H1 (cell line): ENCODE data around the gene ESPNL. TPM values are rescaled to one million over a fixed set of nuclear protein-coding genes. Genes with fewer than 3 reads are reported as not detected.

Experiments used
- CTCF ChIA-PET: fragments of 300-600 bp; sonication (Branson Sonifier 250); formaldehyde crosslinking; loops from one replicate; lab custom pipeline; 2021; ENCODE audit not compliant: partially characterized antibody; lab: Charles Lee
- POLR2A ChIA-PET: fragments of 300-600 bp; sonication (Branson Sonifier 250); formaldehyde crosslinking; loops from one replicate; lab custom pipeline; 2021; ENCODE audit warnings: inconsistent platforms; ENCODE audit not compliant: partially characterized antibody; lab: Charles Lee
- DNase-seq, 2 experiments: peaks; one replicate each; pipeline versions ENCODE4 v3.0.0 to v3.0.0-alpha.2; 2010 to 2022; ENCODE audit warnings: low spot score in 2 of 2, low read depth in 1 of 2, mixed read lengths in 1 of 2
- FAIRE-seq: peaks from 2 replicates; lab custom pipeline; 2011; peaks lifted over from hg19 to GRCh38; lab: Jason Lieb, UNC
- H2AFZ ChIP-seq: 2 replicates; pipeline ENCODE4 v1.8.1; 2012; ENCODE audit warnings: low read length, inconsistent platforms
- H2AK5ac ChIP-seq: 2 replicates; pipeline ENCODE4 v1.6.1; 2013; ENCODE audit warnings: low read depth, low read length
- H2BK120ac ChIP-seq: replicated peaks from 2 replicates; pipeline ENCODE3; 2013; ENCODE audit warnings: low read depth, low read length, inconsistent platforms
- H2BK12ac ChIP-seq: 2 replicates; pipeline ENCODE4 v1.6.1; 2013; ENCODE audit warnings: low read depth, low read length
- H2BK15ac ChIP-seq: 2 replicates; pipeline ENCODE4 v1.6.1; 2013; ENCODE audit warnings: low read length
- H2BK20ac ChIP-seq: 2 replicates; pipeline ENCODE4 v1.6.1; 2013; ENCODE audit warnings: low read length
- H2BK5ac ChIP-seq: 2 replicates; pipeline ENCODE4 v1.6.1; 2013; ENCODE audit warnings: low read depth, low read length
- H3K14ac ChIP-seq: 2 replicates; pipeline ENCODE4 v1.6.1; 2013; ENCODE audit warnings: inconsistent platforms; ENCODE audit not compliant: insufficient read length
- H3K18ac ChIP-seq: 2 replicates; pipeline ENCODE4 v1.6.1; 2013; ENCODE audit warnings: low read length; ENCODE audit errors: extremely low read depth
- H3K23ac ChIP-seq: 2 replicates; pipeline ENCODE4 v1.6.1; 2013; ENCODE audit warnings: inconsistent platforms; ENCODE audit not compliant: insufficient read length
- H3K23me2 ChIP-seq: 2 replicates; pipeline ENCODE4 v1.6.1; 2013; ENCODE audit warnings: low read depth, low read length
- H3K27ac ChIP-seq: 2 replicates; pipeline ENCODE4 v1.6.1; 2011; ENCODE audit warnings: low read depth, low read length, inconsistent platforms
- H3K27me3 ChIP-seq, 4 experiments: replicated peaks in 1 of 4; 1 replicate in 1 of 4; 2 replicates in 3 of 4; pipeline versions ENCODE4 v1.6.1 to v1.8.1; 2011 to 2013; ENCODE audit warnings: low read length in 3 of 4, mild to moderate bottlenecking in 3 of 4, inconsistent platforms in 2 of 4, mixed read lengths in 2 of 4, moderate library complexity in 1 of 4; ENCODE audit not compliant: control insufficient read depth in 3 of 4, insufficient read depth in 3 of 4; ENCODE audit errors: extremely low read depth in 1 of 4
- H3K36me3 ChIP-seq, 4 experiments: 2 replicates each; pipeline versions ENCODE4 v1.6.1 to v1.8.1; 2011 to 2013; ENCODE audit warnings: mild to moderate bottlenecking in 4 of 4, low read length in 3 of 4, moderate library complexity in 2 of 4, control low read depth in 1 of 4, inconsistent platforms in 1 of 4; ENCODE audit not compliant: insufficient read depth in 4 of 4, control insufficient read depth in 2 of 4
- H3K4ac ChIP-seq: replicated peaks from 2 replicates; pipeline ENCODE3; 2013; ENCODE audit warnings: low read length, low read depth, mixed read lengths, inconsistent platforms; ENCODE audit not compliant: insufficient read length
- H3K4me1 ChIP-seq, 4 experiments: replicated peaks in 1 of 4; 1 replicate in 1 of 4; 2 replicates in 3 of 4; pipeline versions ENCODE4 v1.6.1 to v1.8.1; 2011 to 2013; ENCODE audit warnings: low read length in 3 of 4, inconsistent platforms in 2 of 4, mixed read lengths in 1 of 4; ENCODE audit not compliant: insufficient read depth in 4 of 4, control insufficient read depth in 3 of 4
- H3K4me2 ChIP-seq, 2 experiments: 2 replicates each; pipeline versions ENCODE4 v1.6.1 to v1.8.1; 2011 to 2013; ENCODE audit warnings: low read depth in 2 of 2, low read length in 2 of 2, control low read depth in 1 of 2, inconsistent platforms in 1 of 2, mild to moderate bottlenecking in 1 of 2; ENCODE audit not compliant: insufficient read depth in 1 of 2
- H3K4me3 ChIP-seq, 4 experiments: fragments of 200-600, 300-600 bp in 1 of 4; sonication (generic), shearing (Covaris generic), sonication (Bioruptor Twin) in 1 of 4; 2 replicates each; pipeline versions ENCODE4 v1.5.1 to v1.8.1; 2011 to 2016; ENCODE audit warnings: low read length in 4 of 4, low read depth in 3 of 4, control low read depth in 2 of 4, inconsistent platforms in 2 of 4, mild to moderate bottlenecking in 2 of 4, mixed read lengths in 1 of 4, moderate library complexity in 1 of 4; ENCODE audit not compliant: insufficient read depth in 2 of 4; ENCODE audit errors: extremely low read depth in 1 of 4
- H3K56ac ChIP-seq: replicated peaks from 2 replicates; pipeline ENCODE3; 2013; ENCODE audit warnings: low read depth, mild to moderate bottlenecking, mixed read lengths, low read length, inconsistent platforms; ENCODE audit not compliant: insufficient read length
- H3K79me1 ChIP-seq: 2 replicates; pipeline ENCODE4 v1.6.1; 2013; ENCODE audit warnings: low read depth, low read length, control low read depth
- H3K79me2 ChIP-seq, 2 experiments: 2 replicates each; pipeline versions ENCODE4 v1.6.1 to v1.8.1; 2012 to 2013; ENCODE audit warnings: low read length in 2 of 2, mild to moderate bottlenecking in 2 of 2, inconsistent platforms in 1 of 2; ENCODE audit not compliant: insufficient read depth in 2 of 2, control insufficient read depth in 1 of 2
- H3K9ac ChIP-seq, 4 experiments: replicated peaks in 1 of 4; 1 replicate in 1 of 4; 2 replicates in 3 of 4; pipeline versions ENCODE4 v1.6.1 to v1.8.1; 2011 to 2013; ENCODE audit warnings: low read depth in 3 of 4, low read length in 3 of 4, control low read depth in 2 of 4, mild to moderate bottlenecking in 2 of 4, moderate library complexity in 2 of 4, inconsistent platforms in 1 of 4; ENCODE audit errors: extremely low read depth in 1 of 4
- H3K9me3 ChIP-seq, 2 experiments: 2 replicates each; pipeline versions ENCODE4 v1.6.1 to v1.8.1; 2012 to 2013; ENCODE audit warnings: mild to moderate bottlenecking in 2 of 2, moderate library complexity in 2 of 2, control low read depth in 1 of 2, inconsistent platforms in 1 of 2, low read depth in 1 of 2, low read length in 1 of 2, mixed read lengths in 1 of 2; ENCODE audit not compliant: insufficient read depth in 2 of 2
- H4K20me1 ChIP-seq, 2 experiments: replicated peaks in 1 of 2; 2 replicates each; pipeline versions ENCODE3 to v1.8.1; 2011 to 2013; ENCODE audit warnings: inconsistent platforms in 2 of 2, low read length in 2 of 2, mild to moderate bottlenecking in 1 of 2; ENCODE audit not compliant: insufficient read depth in 2 of 2, control insufficient read depth in 1 of 2
- H4K5ac ChIP-seq: 2 replicates; pipeline ENCODE4 v1.6.1; 2013; ENCODE audit warnings: low read length, low read depth, mixed read lengths, inconsistent platforms; ENCODE audit not compliant: insufficient read length
- H4K8ac ChIP-seq: 2 replicates; pipeline ENCODE4 v1.8.0; 2013; ENCODE audit warnings: mild to moderate bottlenecking, moderate library complexity, low read length, inconsistent platforms; ENCODE audit not compliant: insufficient read depth; ENCODE audit errors: extremely low read depth
- H4K91ac ChIP-seq: replicated peaks from 2 replicates; pipeline ENCODE3; 2013; ENCODE audit warnings: low read length, mixed read lengths, inconsistent platforms; ENCODE audit not compliant: insufficient read length
- JUN ChIP-seq: IDR thresholded peaks from 2 replicates; pipeline ENCODE4 v1.6.1; 2011; ENCODE audit warnings: low read depth, mild to moderate bottlenecking, improper control_type of control experiment, low read length
- WGBS, 2 experiments: shearing (Covaris generic) in 1 of 2; methylation state at CpG; one replicate each; pipeline versions ENCODE4 v1.1.6 to v1.1.7; 2013 to 2015; ENCODE audit warnings: low lambda C conversion rate in 2 of 2, mixed read lengths in 2 of 2, inconsistent platforms in 1 of 2, low coverage in 1 of 2, missing lambda C conversion rate in 1 of 2; ENCODE audit not compliant: insufficient replicate concordance in 2 of 2, insufficient coverage in 1 of 2, insufficient read length in 1 of 2; ENCODE audit errors: extremely low coverage in 1 of 2, missing lambda C conversion rate in 1 of 2; 5-methylcytosine and 5-hydroxymethylcytosine counted together
- polyA plus RNA-seq, 7 experiments: library from polyadenylated mRNA; depleted of rRNA in 3 of 7; stranded (reverse) in 5 of 7; unstranded in 2 of 7; fragments of >200 nt in 5 of 7; fragments of 200-250 nt in 2 of 7; gene quantifications; 1 replicate in 5 of 7; 2 replicates in 1 of 7; 4 replicates in 1 of 7; pipeline versions ENCODE4 v1.2.1 to v1.2.3, GENCODE V29; 2011 to 2013; ENCODE audit warnings: missing spikeins in 2 of 7, mixed read lengths in 2 of 7
- total RNA-seq: library from RNA; stranded (reverse); fragmentation: NEBNext Ultra II Directional; extraction: Animal tissue kit (Norgen Biotek cat#: 25700); gene quantifications from 2 replicates; pipeline ENCODE4 v1.2.1, GENCODE V29; 2021

ESPNL gene
- total and polyA plus RNA-seq, 2 of the 8 experiments (the other 6 are each of a cell fraction or from before 2014, with no cell fraction given), result 0.68 to 1.3 TPM

DNA sequence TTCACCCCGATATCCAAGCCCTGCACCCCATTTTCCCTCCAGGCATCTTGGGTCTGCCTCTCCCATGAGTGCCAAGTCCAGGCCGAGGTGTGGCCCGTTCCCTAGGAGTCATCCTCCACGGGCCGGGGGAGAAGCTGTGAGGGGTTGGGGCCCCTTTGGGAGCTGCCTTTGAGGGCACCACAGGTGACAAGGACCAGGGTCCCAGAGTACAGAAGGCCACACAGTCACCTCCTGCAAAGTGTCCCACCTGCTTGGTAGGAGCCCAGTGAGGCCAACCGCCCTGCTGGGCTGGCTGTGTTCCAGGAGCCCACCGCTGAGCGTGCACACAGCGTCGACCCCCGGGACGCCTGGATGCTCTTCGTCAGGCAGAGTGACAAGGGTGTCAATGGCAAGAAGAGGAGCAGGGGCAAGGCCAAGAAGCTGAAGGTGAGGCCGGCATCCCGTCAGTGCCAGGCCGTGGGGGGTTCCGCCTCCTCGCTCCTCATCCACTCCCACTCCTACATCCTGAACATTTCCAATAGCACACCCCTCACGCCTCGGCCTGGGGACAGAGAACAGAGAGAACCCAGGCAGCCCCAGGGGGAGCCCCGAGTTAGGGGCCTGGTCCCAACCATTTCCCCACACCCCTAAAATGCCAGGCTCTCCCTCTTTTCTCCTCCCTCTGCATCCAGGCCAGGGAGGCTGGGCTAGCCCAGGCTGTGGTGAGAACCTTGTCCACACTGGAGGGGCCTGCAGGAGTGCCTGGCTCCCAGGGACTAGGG is 61.3 kb downstream of the ESPNL start:
- Histone ChIP-seq H3K9ac (no peak overlapping the region), H2AK5ac (peak overlapping the region; percentile 24; the same call in 1 of the 2 replicates), H2BK120ac (no peak overlapping the region), H3K27ac (no peak overlapping the region), H3K23me2 (peaks cover 13% of the 10 kb centered on the region; the same call in 1 of the 2 replicates), H4K5ac (no peak overlapping the region), H3K23ac (no peak overlapping the region), H3K4me1 (peaks cover 0 to 21% (median 5%) of the 10 kb centered on the region in 4 experiments; a peak in 5 of 7 replicates), H3K79me1 (no peaks in the 10 kb centered on the region), H3K36me3 (no peaks in the 10 kb centered on the region; a peak in 1 of 8 replicates), H3K4ac (no peak overlapping the region), H4K20me1 (peaks cover 6% of the 10 kb centered on the region in 2 experiments), H3K14ac (no peak overlapping the region), H2AFZ (no peak overlapping the region), H2BK15ac (no peak overlapping the region), H3K27me3 (peaks cover 21 to 67% (median 50%) of the 10 kb centered on the region in 4 experiments), H2BK12ac (no peak overlapping the region), H3K4me2 (no peak overlapping the region), H4K91ac (no peak overlapping the region), H3K4me3 (no peak overlapping the region), H2BK20ac (0 out of 2 replicates have a peak overlapping the region, but pooled peaks have one; percentile 0), H3K56ac (no peak overlapping the region), H2BK5ac (no peak overlapping the region), H3K79me2 (no peaks in the 10 kb centered on the region), H3K9me3 (no peaks in the 10 kb centered on the region), H4K8ac (no peak overlapping the region), H3K18ac (no peak overlapping the region)
- ChIA-PET CTCF (interaction anchor here (0.5 to 2.2 kb wide), 10 partner anchors 7 to 138 kb away, joined by 3 to 15 read pairs (median 4); no protein-coding TSS in a partner anchor), POLR2A (no interaction called here)
- WGBS, 2 experiments, result 87% methylated on average over 16 of the region's 21 CpGs; no CpG with 5 or more reads in 1 of the 2 experiments
- no peak for DNase-seq
- no peak for FAIRE-seq
- no peak for TF ChIP-seq JUN
